GM12872 (cell line): ENCODE results near the gene LDAF1.

Source experiments
- TF ChIP-seq, protein P1 (sequence below): IDR thresholded peaks from 3 replicates; pipeline ENCODE4 v1.5.1; 2011; ENCODE audit warnings: low read depth, mild to moderate bottlenecking, low read length, moderate library complexity; ENCODE audit not compliant: insufficient read depth

The LDAF1 gene

DNA sequence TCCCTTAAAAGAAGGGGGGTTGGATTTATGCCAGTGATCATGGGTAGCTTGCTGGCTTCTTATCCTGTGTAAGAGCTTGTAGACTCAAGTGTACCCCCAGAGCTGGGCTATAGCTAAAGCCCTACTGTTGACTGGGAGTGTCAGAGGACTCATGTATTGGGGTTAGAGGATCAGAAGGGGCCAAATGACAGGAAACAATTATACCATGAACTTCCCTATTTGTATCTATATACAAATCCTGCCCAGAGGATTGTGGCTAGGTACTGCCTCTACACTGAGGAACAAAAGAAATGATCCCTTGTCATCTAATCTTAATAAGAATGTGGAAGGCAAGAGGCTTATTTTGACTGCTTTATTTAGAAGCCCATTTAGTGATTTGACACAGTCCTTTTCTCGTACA, 38.6 kb downstream of the LDAF1 start:
- TF ChIP-seq, protein P1, sequence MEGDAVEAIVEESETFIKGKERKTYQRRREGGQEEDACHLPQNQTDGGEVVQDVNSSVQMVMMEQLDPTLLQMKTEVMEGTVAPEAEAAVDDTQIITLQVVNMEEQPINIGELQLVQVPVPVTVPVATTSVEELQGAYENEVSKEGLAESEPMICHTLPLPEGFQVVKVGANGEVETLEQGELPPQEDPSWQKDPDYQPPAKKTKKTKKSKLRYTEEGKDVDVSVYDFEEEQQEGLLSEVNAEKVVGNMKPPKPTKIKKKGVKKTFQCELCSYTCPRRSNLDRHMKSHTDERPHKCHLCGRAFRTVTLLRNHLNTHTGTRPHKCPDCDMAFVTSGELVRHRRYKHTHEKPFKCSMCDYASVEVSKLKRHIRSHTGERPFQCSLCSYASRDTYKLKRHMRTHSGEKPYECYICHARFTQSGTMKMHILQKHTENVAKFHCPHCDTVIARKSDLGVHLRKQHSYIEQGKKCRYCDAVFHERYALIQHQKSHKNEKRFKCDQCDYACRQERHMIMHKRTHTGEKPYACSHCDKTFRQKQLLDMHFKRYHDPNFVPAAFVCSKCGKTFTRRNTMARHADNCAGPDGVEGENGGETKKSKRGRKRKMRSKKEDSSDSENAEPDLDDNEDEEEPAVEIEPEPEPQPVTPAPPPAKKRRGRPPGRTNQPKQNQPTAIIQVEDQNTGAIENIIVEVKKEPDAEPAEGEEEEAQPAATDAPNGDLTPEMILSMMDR, result no peak

DNA sequence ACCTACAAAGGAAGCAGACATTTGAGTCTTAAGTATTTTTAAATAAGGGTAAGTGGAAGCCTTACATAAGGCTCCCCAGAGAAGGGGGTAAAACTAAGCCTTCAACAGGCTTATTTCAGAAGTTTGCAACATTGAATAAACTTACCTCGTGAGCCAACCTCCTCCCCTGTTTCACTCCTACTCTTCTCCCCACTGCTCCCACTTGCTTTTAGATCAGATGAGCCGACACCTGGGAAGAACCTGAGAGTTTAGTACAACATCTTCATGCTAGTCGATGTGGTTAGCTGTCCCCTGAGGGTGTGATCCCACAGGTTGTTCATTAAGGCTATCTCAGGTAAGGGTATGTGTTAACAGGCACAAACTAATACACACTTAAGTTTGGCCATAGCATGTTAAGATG, 39.1 kb downstream of the LDAF1 start:
- TF ChIP-seq, protein P1, result no peak

DNA sequence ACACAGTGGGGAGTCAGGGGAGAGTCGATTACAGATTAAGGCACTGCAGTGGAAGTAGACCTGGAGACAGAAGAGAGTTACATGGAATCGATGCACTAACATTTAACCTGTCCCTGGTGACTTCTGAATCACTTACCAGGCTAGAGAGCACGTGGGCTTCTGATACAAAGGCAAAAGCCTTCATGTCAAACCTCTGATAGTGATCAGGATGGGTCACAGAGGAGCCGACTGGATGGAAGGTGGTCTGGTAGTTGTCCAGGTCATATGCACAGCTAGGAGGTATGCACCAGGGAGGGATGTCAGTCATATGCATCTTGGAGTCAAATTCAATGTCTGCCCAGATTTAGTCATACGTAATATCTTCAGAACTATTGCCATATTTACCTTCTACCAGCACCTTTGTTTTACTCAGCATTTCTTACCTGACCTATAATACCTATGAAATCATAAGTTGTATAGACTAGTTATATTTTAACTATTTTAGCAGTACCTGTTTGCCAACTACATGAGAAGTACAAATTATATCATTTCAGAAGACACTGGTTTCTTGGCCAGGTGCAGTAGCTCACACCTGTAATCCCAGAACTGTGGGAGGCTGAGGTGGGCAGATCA, 41.2 kb downstream of the LDAF1 start:
- TF ChIP-seq, protein P1, result no peak

DNA sequence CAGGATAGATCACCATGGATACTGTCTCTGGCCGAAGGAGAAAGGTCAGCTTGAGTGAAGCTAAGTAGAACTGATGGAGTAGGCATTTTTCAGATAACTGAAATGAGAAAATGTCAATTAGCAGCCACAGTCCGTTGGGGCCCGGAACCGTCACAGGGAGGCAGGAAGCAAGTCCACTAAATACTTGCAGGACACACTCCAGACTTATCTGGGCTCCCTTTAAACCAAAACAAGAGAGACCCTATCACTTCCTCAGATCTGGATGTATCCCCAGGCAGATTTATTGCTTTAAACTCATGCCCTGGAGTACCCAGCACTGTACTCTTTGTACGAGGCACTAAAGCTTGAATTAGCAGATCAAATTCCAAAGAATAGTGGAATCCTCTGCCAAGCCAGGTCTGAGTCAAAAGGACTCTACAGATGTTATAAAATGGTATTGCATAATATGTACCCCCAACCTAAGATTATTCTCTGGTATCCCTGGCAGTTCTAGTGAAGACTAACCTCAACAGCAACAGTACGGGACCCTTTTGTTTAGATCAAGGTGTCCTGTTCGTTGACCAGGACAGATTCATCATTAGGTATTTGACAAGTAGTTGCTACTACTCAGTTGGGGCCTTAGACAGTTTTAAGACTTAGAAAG, 44.8 kb downstream of the LDAF1 start:
- TF ChIP-seq, protein P1, result no peak

DNA sequence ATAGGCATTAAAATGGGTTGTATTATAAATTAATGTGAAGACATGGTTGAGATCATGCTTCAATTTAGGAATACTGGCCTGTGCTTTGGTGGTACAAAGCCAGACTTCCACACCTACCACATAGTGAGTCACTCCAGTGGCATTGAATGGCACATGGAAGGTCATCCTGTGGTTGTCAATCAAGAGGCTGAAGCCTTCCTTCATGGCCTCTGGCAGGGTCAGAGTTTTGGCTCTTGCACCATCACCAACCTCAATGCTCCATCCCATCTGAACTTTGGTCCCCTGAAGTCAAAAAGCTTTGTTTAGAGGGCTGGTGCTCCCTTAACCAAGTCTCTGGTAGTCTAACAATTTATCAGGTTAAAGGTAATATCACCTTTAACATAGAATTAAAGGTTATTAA, 46.8 kb downstream of the LDAF1 start:
- TF ChIP-seq, protein P1, result no peak

DNA sequence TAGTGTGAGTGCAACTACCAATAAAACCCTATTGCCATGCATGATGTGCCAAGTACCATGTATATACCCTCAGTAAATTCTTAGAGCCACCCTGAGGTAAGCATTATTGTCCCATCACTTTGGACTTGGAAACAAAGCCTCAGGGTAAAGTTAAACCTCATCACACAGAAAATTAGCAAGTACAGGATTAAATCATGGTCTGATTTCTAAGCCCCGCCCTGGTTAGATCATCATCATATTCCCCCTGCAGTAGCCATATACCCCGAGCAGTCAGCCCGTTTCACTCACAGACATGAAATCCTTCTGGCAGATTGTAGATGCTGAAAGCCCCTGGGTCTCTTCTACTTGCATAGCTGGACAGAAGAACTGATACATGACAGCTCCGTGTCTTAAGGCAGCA, 48.1 kb downstream of the LDAF1 start:
- TF ChIP-seq, protein P1, result no peak

DNA sequence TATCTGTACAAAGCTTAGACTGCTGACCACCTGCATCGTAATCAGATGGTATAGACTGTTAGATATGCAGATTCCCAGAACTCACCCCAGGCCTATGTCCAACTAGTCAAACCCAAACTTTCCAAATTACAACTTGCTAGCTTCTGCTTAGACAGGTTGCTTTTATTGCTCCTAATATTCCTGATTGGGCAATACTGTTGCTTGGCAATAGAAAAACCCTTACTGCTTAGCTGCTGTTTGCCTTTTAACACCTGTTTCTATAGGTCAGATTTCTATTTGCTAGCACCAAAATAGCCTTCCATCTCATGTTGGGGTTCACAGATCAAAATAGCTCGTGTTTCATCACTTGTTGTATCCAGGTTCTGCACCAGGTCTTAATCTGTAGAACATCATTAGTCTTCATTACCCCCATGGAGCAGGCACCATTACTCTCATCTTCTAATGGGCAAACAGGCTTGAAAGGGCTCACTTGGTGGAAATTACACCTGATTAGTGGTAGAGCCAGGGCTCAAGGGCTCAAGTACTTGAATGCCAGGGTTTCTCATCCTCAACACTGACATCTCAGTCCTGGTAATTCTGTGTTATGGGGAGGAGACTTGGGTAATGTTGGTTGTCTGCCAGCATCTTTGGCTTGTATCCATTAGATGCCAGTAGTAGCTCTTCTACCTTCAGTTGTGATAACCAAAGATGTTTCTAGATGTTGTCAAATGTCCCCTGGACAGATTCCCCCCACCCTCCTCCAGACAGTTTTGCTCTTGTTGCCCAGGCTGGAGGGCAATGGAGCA, 50.2 kb downstream of the LDAF1 start:
- TF ChIP-seq, protein P1, result no peak
